K562 (cell line): ENCODE data around the gene SNAI1. TPM values are rescaled to one million over a fixed set of nuclear protein-coding genes. Genes with fewer than 3 reads are reported as not detected.

Source experiments
- ARID2 ChIP-seq: fragments of 450-650 bp; IDR thresholded peaks from 2 replicates; pipeline ENCODE4 v1.6.1; 2017; ENCODE audit warnings: antibody characterized with exemption, mild to moderate bottlenecking
- BACH1 ChIP-seq: fragments of 200-800 bp; sonication (Bioruptor generic); IDR thresholded peaks from 2 replicates; pipeline ENCODE4 v1.6.1; 2016; ENCODE audit warnings: missing genetic modification characterization, missing compliant biosample characterization
- CBX1 ChIP-seq: sonication (generic); IDR thresholded peaks from 2 replicates; pipeline ENCODE4 v1.6.1; 2016; ENCODE audit warnings: antibody characterized with exemption, low read depth, mild to moderate bottlenecking
- HMG20B ChIP-seq: fragments of 250-450 bp; sonication (Bioruptor Pico); IDR thresholded peaks from 2 replicates; pipeline ENCODE4 v1.5.0; 2021; ENCODE audit warnings: mild to moderate bottlenecking
- JUN ChIP-seq, 2 experiments: sonication (generic) in 1 of 2; formaldehyde crosslinking in 1 of 2; IDR thresholded peaks; 2 replicates each; pipeline versions ENCODE4 v1.6.1 to v1.8.0; 2012 to 2022; ENCODE audit warnings: borderline replicate concordance in 2 of 2, mild to moderate bottlenecking in 2 of 2, improper control_type of control experiment in 1 of 2, low read depth in 1 of 2, low read length in 1 of 2, missing genetic modification reagents in 1 of 2
- NCOA4 ChIP-seq: fragments of 450-650 bp; IDR thresholded peaks from 2 replicates; pipeline ENCODE4 v1.6.1; 2018; ENCODE audit warnings: mild to moderate bottlenecking; ENCODE audit not compliant: partially characterized antibody
- NEUROD1 ChIP-seq: fragments of 150-350 bp; IDR thresholded peaks from 2 replicates; pipeline ENCODE4 v1.6.1; 2014; ENCODE audit warnings: borderline replicate concordance, low read length, low read depth; ENCODE audit not compliant: partially characterized antibody
- PCBP2 ChIP-seq: fragments of 200-400 bp; formaldehyde crosslinking; IDR thresholded peaks from 2 replicates; pipeline ENCODE4 v1.6.1; 2018; ENCODE audit warnings: low read length, low read depth, mild to moderate bottlenecking, moderate library complexity; ENCODE audit not compliant: poor library complexity, severe bottlenecking
- PHB ChIP-seq: fragments of 250-450 bp; sonication (Bioruptor Pico); IDR thresholded peaks from 2 replicates; pipeline ENCODE4 v1.5.0; 2021
- PHF21A ChIP-seq: fragments of 450-650 bp; IDR thresholded peaks from 2 replicates; pipeline ENCODE4 v1.6.1; 2017; ENCODE audit warnings: low read depth, borderline replicate concordance
- PRPF4 ChIP-seq: fragments of 200-400 bp; formaldehyde crosslinking; IDR thresholded peaks from one replicate; pipeline ENCODE4 v1.6.1; 2017; ENCODE audit warnings: low read length, low read depth, mild to moderate bottlenecking; ENCODE audit not compliant: insufficient read depth, poor library complexity, severe bottlenecking
- PTRF ChIP-seq: fragments of 450-650 bp; IDR thresholded peaks from 2 replicates; pipeline ENCODE4 v1.6.1; 2016; ENCODE audit warnings: mild to moderate bottlenecking, missing genetic modification characterization, missing compliant biosample characterization
- SMAD4 ChIP-seq: fragments of 250-450 bp; sonication (Bioruptor Pico); conservative IDR thresholded peaks from 2 replicates; pipeline ENCODE4 v1.8.0; 2021; ENCODE audit warnings: inconsistent platforms, mild to moderate bottlenecking, moderate library complexity
- SP1 ChIP-seq: sonication (generic); formaldehyde crosslinking; IDR thresholded peaks from 2 replicates; pipeline ENCODE4 v1.8.1; 2022; ENCODE audit warnings: mild to moderate bottlenecking, missing genetic modification reagents
- STAG1 ChIP-seq: sonication (generic); formaldehyde crosslinking; IDR thresholded peaks from 2 replicates; pipeline ENCODE4 v1.5.0; 2020; ENCODE audit warnings: missing genetic modification reagents, borderline replicate concordance
- ZNF124 ChIP-seq: sonication (generic); formaldehyde crosslinking; IDR thresholded peaks from 2 replicates; pipeline ENCODE4 v1.8.1; 2022; ENCODE audit warnings: missing genetic modification reagents
- ZNF143 ChIP-seq: sonication (generic); formaldehyde crosslinking; IDR thresholded peaks from 2 replicates; pipeline ENCODE4 v1.9.0; 2022; ENCODE audit warnings: mild to moderate bottlenecking, missing genetic modification reagents
- ZNF217 ChIP-seq: sonication (generic); formaldehyde crosslinking; IDR thresholded peaks from 2 replicates; pipeline ENCODE4 v1.8.0; 2022; ENCODE audit warnings: mild to moderate bottlenecking, missing genetic modification reagents
- ZNF23 ChIP-seq: fragments of 250-450 bp; sonication (Bioruptor Pico); IDR thresholded peaks from 2 replicates; pipeline ENCODE4 v1.4.0; 2020; ENCODE audit warnings: mild to moderate bottlenecking
- ZNF589 ChIP-seq: fragments of 200-800 bp; sonication (Bioruptor generic); IDR thresholded peaks from 2 replicates; pipeline ENCODE4 v1.6.1; 2016; ENCODE audit warnings: low read depth, missing genetic modification characterization, missing compliant biosample characterization
- ZNF764 ChIP-seq: fragments of 250-450 bp; sonication (Bioruptor Pico); IDR thresholded peaks from 2 replicates; pipeline ENCODE4 v1.4.0; 2020; ENCODE audit warnings: low read depth, mild to moderate bottlenecking, moderate library complexity
- ZNF79 ChIP-seq: fragments of 250-450 bp; sonication (Bioruptor Pico); IDR thresholded peaks from 2 replicates; pipeline ENCODE4 v1.4.0; 2020; ENCODE audit warnings: low read depth, mild to moderate bottlenecking, moderate library complexity
- polyA plus RNA-seq, 8 experiments: library from polyadenylated mRNA; depleted of rRNA in 4 of 8; stranded (reverse) in 5 of 8; unstranded in 3 of 8; fragments of >200 nt; fragmentation: Nextera tagmentation in 2 of 8; fragmentation: Illumina TruSeq in 1 of 8; extraction: Ambion mirVana in 2 of 8; extraction: Trizol in 1 of 8; gene quantifications; 2 replicates each; pipeline versions ENCODE4 v1.2.1 to v1.2.3, GENCODE V29; 2011 to 2014; ENCODE audit warnings: inconsistent platforms in 1 of 8, missing spikeins in 1 of 8
- total RNA-seq, 7 experiments: library from RNA; depleted of rRNA in 6 of 7; stranded (reverse); fragments of >200 nt in 6 of 7; fragmentation: Illumina TruSeq in 2 of 7; extraction: Trizol in 2 of 7; gene quantifications; 2 replicates each; pipeline versions ENCODE4 v1.2.1 to v1.2.3, GENCODE V29; 2011 to 2021; ENCODE audit warnings: low replicate concordance in 1 of 7
- TF ChIP-seq, protein P1 (sequence below): fragments of 250-450 bp; sonication (Bioruptor Pico); IDR thresholded peaks from 2 replicates; pipeline ENCODE4 v1.8.0; 2022; ENCODE audit warnings: moderate library complexity, mild to moderate bottlenecking, inconsistent platforms
- TF ChIP-seq, protein P2 (sequence below): sonication (generic); formaldehyde crosslinking; IDR thresholded peaks from 2 replicates; pipeline ENCODE4 v1.8.0; 2022; ENCODE audit warnings: mild to moderate bottlenecking, low read depth, missing genetic modification reagents
- TF ChIP-seq, protein P3 (sequence below): fragments of 450-650 bp; IDR thresholded peaks from 2 replicates; pipeline ENCODE4 v1.6.1; 2014; ENCODE audit warnings: low read depth, mild to moderate bottlenecking, moderate library complexity, borderline replicate concordance

SNAI1 gene
- total and polyA plus RNA-seq, 9 of the 15 experiments (the other 6 are each of a cell fraction or from before 2014, with no cell fraction given): 0.32 to 11.6 (median 2.0) TPM

GRCh38 chr20:49989234-49990065 is 6.7 kb downstream of the SNAI1 start (continued):
- TF ChIP-seq, protein P1, sequence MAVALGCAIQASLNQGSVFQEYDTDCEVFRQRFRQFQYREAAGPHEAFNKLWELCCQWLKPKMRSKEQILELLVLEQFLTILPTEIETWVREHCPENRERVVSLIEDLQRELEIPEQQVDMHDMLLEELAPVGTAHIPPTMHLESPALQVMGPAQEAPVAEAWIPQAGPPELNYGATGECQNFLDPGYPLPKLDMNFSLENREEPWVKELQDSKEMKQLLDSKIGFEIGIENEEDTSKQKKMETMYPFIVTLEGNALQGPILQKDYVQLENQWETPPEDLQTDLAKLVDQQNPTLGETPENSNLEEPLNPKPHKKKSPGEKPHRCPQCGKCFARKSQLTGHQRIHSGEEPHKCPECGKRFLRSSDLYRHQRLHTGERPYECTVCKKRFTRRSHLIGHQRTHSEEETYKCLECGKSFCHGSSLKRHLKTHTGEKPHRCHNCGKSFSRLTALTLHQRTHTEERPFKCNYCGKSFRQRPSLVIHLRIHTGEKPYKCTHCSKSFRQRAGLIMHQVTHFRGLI: no peak
- TF ChIP-seq ARID2 (no peak), ZNF143 (no peak), SP1 (CRISPR knock-in tag) (0 out of 2 replicates have a peak, but pooled peaks have one; percentile 4), ZNF764 (CRISPR knock-in tag) (no peak), ZNF589 (CRISPR knock-in tag) (peak; percentile 77; the same call in 1 of the 2 replicates), CBX1 (no peak), JUN (IDR thresholded peaks at IDR 0.05; ENCODE audit: borderline replicate concordance, low read depth, low read length) (no peak; the same call in 1 of the 2 replicates), JUN (CRISPR knock-in tag; IDR thresholded peaks at IDR 0.05; ENCODE audit: borderline replicate concordance) (no peak), SMAD4 (peak; percentile 64; the same call in 1 of the 2 replicates), HMG20B (CRISPR knock-in tag) (no peak), STAG1 (CRISPR knock-in tag) (no peak), PCBP2 (no peak), ZNF79 (CRISPR knock-in tag) (no peak), PHB (no peak), ZNF23 (CRISPR knock-in tag) (no peak), ZNF124 (CRISPR knock-in tag) (no peak), NEUROD1 (peak; percentile 8), PRPF4 (no peak), BACH1 (peak; percentile 62; the same call in 1 of the 2 replicates), ZNF217 (CRISPR knock-in tag) (no peak), NCOA4 (no peak), PHF21A (no peak), PTRF (tag) (no peak)
- TF ChIP-seq, protein P2, sequence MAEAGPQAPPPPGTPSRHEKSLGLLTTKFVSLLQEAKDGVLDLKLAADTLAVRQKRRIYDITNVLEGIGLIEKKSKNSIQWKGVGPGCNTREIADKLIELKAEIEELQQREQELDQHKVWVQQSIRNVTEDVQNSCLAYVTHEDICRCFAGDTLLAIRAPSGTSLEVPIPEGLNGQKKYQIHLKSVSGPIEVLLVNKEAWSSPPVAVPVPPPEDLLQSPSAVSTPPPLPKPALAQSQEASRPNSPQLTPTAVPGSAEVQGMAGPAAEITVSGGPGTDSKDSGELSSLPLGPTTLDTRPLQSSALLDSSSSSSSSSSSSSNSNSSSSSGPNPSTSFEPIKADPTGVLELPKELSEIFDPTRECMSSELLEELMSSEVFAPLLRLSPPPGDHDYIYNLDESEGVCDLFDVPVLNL (CRISPR knock-in tag): no peak
- TF ChIP-seq, protein P3, sequence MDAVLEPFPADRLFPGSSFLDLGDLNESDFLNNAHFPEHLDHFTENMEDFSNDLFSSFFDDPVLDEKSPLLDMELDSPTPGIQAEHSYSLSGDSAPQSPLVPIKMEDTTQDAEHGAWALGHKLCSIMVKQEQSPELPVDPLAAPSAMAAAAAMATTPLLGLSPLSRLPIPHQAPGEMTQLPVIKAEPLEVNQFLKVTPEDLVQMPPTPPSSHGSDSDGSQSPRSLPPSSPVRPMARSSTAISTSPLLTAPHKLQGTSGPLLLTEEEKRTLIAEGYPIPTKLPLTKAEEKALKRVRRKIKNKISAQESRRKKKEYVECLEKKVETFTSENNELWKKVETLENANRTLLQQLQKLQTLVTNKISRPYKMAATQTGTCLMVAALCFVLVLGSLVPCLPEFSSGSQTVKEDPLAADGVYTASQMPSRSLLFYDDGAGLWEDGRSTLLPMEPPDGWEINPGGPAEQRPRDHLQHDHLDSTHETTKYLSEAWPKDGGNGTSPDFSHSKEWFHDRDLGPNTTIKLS: no peak
